Stimulated activated CD4-positive, alpha-beta T cell treated with anti-CD3 and anti-CD28 coated beads, Interleukin-2, amount 100 ng/mL, for 24 hours (primary cell): ENCODE results near the gene FREM2.

Experiments
- DNase-seq, 2 donors: peaks; one replicate each; pipeline ENCODE4 v3.0.0-alpha.2; 2020

The FREM2 gene

GRCh38 chr13:38688674-38689073 is 1.8 kb downstream of the FREM2 start:
- DNase-seq: no peak

DNA sequence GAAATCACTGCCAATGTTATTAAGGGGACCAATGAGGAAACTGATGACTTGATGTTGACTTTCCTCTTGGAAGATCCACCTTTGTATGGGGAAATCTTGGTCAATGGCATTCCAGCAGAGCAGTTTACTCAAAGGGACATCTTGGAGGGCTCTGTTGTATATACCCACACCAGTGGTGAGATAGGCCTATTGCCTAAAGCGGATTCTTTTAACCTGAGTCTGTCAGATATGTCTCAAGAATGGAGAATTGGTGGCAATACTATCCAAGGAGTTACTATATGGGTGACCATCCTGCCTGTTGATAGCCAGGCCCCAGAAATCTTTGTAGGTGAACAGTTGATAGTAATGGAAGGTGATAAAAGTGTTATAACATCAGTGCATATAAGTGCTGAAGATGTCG is 3.4 kb downstream of the FREM2 start:
- DNase-seq: no peak

DNA sequence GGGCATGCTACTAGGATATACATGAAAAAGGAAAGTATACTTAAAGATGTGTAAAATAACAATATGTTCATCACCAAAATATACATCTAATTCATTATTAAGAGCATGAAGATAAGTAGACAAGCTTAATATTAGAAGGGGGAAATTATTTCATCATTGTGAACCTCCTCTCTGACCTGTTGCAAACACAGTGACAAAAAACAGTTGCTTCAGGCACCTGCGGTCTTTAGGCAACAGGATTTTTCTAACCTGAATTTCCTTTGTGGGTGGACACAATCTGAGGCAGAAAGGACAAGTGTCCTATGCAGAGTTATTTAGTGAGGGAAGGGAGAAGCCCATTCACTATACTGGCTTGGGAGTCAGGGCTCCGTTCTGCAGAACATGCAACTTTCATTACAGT is 6.3 kb downstream of the FREM2 start:
- DNase-seq: no peak

DNA sequence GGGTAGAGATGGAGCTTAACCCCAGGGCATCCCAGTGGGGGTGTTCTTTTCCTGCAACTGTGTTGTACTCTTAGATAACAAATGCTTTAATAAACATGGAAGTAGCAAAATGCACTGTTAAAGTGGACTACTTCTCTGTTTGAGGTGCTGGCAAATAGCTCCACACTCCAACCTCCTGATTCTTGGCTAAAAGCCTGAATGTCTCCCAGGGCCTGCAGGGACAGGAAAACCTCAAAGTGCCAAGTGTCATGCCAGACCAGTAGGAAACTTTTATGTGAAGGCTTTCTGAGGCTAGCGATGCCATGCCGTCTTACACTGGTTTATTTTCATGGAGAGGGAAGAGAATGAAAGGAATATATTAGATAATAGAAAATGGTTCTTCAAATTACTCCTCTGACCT is 6.8 kb downstream of the FREM2 start:
- no peak for DNase-seq

GRCh38 chr13:38697197-38697596 is 10.3 kb downstream of the FREM2 start:
- DNase-seq: no peak

GRCh38 chr13:38697628-38698333 is 10.9 kb downstream of the FREM2 start:
- DNase-seq: no peak

GRCh38 chr13:38700051-38700450 is 13.2 kb downstream of the FREM2 start:
- DNase-seq: no peak

DNA sequence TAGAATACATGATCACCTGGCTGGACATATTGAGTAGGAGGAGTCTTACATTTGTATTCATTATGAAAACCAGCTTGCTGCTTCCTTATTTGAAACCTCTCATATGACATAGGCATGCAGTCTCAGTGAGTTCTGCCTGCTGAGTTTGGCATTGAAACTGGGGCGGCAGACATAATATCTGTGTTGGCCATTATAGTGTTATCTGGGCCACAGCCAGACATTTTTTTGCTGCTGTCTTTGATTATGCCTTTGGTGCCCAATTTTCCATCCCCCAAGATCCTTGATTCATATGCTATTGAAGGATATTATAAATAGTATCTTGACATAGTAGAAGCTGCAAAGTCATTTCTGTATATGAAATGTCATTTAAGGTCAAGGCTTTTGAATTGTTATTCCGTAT is 15.8 kb downstream of the FREM2 start:
- no peak for DNase-seq

DNA sequence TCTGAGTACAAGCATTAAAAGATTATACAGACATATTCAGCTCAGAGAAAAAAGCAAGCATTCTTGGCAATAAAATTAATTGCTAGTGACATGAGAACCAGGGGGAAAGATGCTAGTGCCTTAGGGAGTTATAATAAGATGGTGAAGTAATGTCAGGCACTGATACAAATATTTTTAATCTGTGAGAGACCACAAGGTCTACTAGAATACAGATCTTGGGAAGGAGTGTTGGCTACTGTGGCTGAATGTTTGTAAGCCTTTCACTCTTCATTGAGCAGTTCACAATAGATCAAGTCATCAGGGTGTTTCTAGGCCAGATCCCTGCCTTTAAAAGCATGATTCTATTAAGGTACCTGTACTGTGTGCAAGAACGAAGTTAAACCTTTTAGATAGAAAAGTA is 16.4 kb downstream of the FREM2 start:
- no peak for DNase-seq

DNA sequence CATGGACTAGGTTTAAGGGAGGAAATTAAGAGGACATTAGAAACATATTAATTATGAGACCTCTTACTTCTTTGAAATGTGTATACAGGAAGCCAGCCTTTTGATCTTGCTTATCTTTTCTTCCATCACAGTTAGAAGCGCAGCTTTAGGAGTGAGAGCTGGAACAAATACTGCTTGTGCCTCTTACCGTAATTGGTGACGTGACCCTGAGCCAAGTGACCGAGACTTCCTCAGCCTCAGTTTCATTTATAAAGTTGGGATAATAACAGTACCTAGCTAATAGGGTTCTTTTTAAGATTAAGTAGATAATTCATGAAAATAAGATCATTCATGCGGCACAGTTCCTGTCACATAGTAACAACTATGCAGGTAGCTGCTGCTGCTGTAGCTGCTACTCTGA is 18.5 kb downstream of the FREM2 start:
- DNase-seq: no peak

DNA sequence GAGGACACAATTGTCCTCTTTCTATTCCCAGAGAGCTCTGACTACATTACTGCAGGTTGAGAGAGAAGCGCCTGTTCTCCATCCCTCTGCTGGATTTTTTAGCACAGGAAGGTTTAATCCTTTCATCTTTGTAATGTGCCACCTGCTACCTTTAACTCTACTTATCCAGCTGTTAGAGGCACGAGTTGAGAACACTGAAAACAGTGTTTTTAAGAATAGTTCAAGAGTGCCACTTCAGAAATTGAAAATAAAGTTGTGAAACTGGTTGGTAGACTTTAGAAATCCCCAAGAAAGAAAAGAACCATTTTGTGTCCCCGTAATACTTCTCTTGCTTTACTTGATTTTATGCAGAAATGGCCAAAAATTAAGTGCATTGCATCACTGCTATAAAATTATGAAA is 20.6 kb downstream of the FREM2 start:
- DNase-seq: no peak

GRCh38 chr13:38713046-38713445 is 26.2 kb downstream of the FREM2 start:
- no peak for DNase-seq

DNA sequence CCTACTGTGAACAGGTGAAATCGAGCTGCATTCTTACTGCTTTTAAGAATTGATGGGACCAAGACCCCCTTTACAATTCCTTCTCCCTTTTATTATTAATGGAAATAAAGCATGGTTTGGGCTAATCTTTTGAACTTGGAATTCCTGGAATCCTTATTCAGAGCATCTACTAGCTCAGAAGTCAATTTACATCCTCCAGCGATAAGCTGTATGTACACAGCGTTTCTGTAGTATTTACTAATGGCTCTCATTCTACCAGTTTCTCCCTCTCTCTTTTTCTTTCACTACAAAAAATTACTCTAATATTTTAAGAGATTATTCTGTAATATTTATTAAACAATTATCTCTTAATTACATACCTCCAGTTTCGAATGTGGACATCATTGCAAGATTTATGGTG is 31.5 kb downstream of the FREM2 start:
- no peak for DNase-seq

- no peak for DNase-seq
Observed at GRCh38 chr13:38730332-38730731, 43.5 kb downstream of the FREM2 start.

DNA sequence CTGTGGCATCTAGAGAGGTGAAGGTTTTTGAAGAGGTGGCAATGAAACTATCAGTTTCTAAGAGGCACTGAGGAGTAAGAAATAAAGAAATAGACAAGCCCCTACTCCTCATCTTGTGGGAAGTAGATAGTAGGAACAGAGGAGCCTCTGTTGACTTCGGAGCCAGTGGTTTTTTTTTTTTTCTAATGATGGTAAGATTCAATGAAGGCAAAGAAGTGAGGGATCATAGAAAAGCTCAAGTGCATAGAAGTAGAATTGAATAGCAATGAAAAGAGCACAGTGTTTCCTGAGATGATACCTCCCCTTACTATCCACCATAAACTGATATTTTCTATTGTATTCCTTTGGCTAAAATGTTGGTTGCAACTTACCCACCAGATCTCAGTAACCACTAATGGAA is 46.3 kb downstream of the FREM2 start:
- DNase-seq: no peak

DNA sequence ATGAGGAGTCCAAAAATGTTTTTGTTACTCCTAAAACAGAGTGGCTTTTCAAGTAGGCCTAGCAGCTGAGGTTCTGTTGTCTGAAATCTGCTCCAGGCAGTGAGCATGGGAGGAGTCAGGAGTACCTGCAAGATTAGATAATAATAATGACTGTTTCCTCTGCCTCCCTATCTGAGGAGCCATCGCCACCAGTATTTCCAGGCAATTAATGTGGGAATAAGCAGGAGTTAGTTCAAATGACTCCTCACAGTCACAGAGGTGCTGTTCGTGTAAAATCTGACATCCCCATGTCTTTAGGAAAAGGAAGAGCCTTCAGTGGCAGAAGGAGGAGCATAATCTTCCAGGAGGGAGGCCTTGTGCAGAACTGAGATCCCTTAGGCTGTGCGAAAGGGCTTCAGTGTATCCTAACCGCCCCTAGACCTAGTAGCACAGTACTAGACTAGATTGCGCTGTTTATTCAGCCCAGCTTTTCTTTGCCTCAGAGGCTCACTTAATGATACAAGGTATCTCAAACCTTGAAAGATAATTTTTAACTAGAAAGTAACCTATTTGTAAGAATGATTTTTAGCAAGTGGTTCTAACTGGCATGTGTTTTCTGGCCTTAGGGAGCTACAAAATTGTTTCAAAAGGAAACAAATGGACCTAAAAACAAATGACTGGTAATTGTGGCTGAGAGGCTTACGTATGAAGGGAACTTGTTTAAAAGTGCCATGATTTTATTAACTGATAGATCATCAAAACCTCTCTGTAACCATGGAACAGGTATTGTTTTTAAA is 49.0 kb downstream of the FREM2 start:
- no peak for DNase-seq

- DNase-seq: no peak
Observed at GRCh38 chr13:38743466-38743865, 56.6 kb downstream of the FREM2 start.

DNA sequence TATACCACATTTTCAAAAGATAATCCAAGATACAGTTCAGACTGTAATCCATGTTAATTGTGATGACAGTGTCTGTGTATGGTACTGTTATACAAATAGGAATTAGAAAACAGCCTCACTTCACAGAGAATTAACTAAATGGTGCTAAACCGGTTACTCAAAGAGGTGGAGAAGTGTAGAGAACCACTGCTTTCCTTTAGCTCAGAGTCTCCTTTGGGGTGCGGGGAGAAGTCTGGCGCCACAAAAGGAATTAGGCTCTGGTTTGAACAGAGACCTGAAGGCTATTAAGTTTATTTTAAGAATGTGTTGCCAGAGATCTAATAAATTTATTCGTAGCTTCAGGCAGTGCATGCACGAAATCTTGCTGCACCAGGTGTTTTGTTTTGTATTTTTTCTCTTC is 65.8 kb downstream of the FREM2 start:
- no peak for DNase-seq

- DNase-seq: no peak
Observed at GRCh38 chr13:38753878-38754277, 67.0 kb downstream of the FREM2 start.

DNA sequence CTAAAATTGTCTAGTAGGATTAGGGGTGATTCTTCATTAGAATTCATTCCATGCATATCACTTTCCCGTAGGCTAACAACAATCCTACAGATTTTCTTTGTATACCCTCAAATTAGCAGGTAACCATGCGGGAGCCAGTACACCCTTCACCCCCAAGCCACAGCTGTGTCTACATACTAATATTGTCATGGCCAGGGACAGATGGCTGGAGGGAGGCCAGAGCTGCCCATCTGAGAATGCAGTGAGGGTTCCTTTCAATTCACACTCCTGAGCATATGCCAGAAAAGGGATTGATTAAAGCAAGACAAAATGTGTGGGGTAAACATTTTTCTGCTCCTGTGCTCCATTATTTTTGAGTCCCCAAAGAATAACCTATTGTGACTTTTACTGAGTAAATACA is 68.9 kb downstream of the FREM2 start:
- no peak for DNase-seq

- no peak for DNase-seq
Observed at GRCh38 chr13:38758277-38758676, 71.4 kb downstream of the FREM2 start.

GRCh38 chr13:38759390-38759789 is 72.5 kb downstream of the FREM2 start:
- no peak for DNase-seq

- no peak for DNase-seq
Observed at GRCh38 chr13:38763446-38764381, 76.8 kb downstream of the FREM2 start.

DNA sequence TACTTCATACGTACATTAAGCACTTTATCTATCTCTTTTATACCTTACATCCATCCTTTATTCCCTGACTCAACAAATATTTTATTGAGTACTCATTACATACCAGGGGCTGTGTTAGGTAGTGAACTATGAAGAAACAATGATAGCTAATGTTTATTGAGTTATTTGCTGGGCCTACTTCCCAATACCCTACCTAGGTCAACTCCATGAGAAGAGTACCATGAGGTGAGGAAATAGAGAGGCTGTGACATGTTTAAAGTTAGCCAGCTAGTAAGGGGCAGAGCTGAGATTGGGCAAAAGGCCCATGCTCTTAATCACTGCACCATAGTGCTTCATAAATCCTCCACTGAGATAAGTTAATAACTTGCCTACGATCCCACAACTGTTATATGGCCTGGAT is 79.9 kb downstream of the FREM2 start:
- DNase-seq: no peak
